Ovary (tissue), 9 donors: Measurements from ENCODE around the gene ZNF565. TPM values are rescaled to one million over a fixed set of nuclear protein-coding genes. Genes with fewer than 3 reads are reported as not detected.

ENCODE experiments used
- polyA plus RNA-seq, 2 donors: library from polyadenylated mRNA; stranded (reverse); fragments of 200-250 nt in 1 of 2; fragments of 350-450 nt in 1 of 2; fragmentation: Illumina TruSeq in 1 of 2; extraction: RNeasy Lipid Tissue Mini Kit (QIAGEN cat#74804) in 1 of 2; gene quantifications; one replicate each; pipeline ENCODE4 v1.2.3, GENCODE V29; 2013 to 2014
- small RNA-seq: library from RNA; depleted of rRNA; stranded (forward); fragments of <200 nt; gene quantifications from one replicate; pipeline ENCODE3, GENCODE V24; 2016
- total RNA-seq, 7 donors: library from RNA; depleted of rRNA in 2 of 7; stranded (reverse); fragments of >200 nt in 2 of 7; fragmentation: NEBNext Ultra II Directional in 3 of 7; extraction: Animal tissue kit (Norgen Biotek cat#: 25700) in 3 of 7; gene quantifications; one replicate each; pipeline versions ENCODE4 v1.1.0 to v1.2.4, GENCODE V29; 2016 to 2023
- donor health status: DM: no; HTN: no; CAD: no; lungs with moderate emphysema.
- donor health status: DM: no; HTN: no; CAD: no.
- donor health status: Bipolar disorder and iron deficiency.
- donor health status: DM: yes; HTN: yes; CAD: no.
- donor health status: DM: no; HTN: no; CAD: no.
- donor health status: DM: yes; HTN: yes; CAD: no.

Gene ZNF565
- total and polyA plus RNA-seq, 9 donors: 3.6 to 10.1 (median 7.5) TPM

Small RNAs within 50 kb of the gene (small RNA-seq; reads per million reads assigned to genes)
- gene RF00019: not detected

Other genes starting within 250 kb of the ZNF565 start
- gene SDHAF1, start 219.5 kb downstream of the ZNF565 start, total RNA-seq: 10 to 100 TPM; 17.0 to 78.6 (median 20.2) TPM
- 10 to 100 TPM; 11.2 to 21.6 TPM for gene SDHAF1, start 219.5 kb downstream of the ZNF565 start, polyA plus RNA-seq
- 1 to 10 TPM in 4 of 7 donors, under 1 TPM in 3; 0.43 to 2.6 (median 1.7) TPM for gene SYNE4, start 205.9 kb downstream of the ZNF565 start, total RNA-seq
- under 1 TPM; 0.37 to 0.48 TPM for gene SYNE4, start 205.9 kb downstream of the ZNF565 start, polyA plus RNA-seq
- 10 to 100 TPM; 12.7 to 25.5 (median 18.6) TPM for gene ALKBH6, start 200.5 kb downstream of the ZNF565 start, total RNA-seq
- 10 to 100 TPM; 17.7 to 18.3 TPM for gene ALKBH6, start 200.5 kb downstream of the ZNF565 start, polyA plus RNA-seq
- gene CLIP3, start 181.8 kb downstream of the ZNF565 start, total RNA-seq: 10 to 100 TPM; 16.1 to 82.5 (median 54.9) TPM
- gene CLIP3, start 181.8 kb downstream of the ZNF565 start, polyA plus RNA-seq: 10 to 100 TPM; 34.3 to 91.3 TPM
- 1 to 10 TPM; 5.3 to 7.9 (median 6.5) TPM for gene THAP8, start 160.4 kb downstream of the ZNF565 start, total RNA-seq
- 1 to 10 TPM; 1.9 to 5.9 TPM for gene THAP8, start 160.4 kb downstream of the ZNF565 start, polyA plus RNA-seq
- gene WDR62, start 159.8 kb downstream of the ZNF565 start, total RNA-seq: 1 to 10 TPM in 2 of 7 donors, under 1 TPM in 5; 0.24 to 1.0 (median 0.69) TPM
- gene WDR62, start 159.8 kb downstream of the ZNF565 start, polyA plus RNA-seq: under 1 TPM; 0.18 to 0.51 TPM
- not detected for gene OVOL3, start 103.5 kb downstream of the ZNF565 start, total RNA-seq
- not detected for gene OVOL3, start 103.5 kb downstream of the ZNF565 start, polyA plus RNA-seq
- gene POLR2I, start 99.8 kb downstream of the ZNF565 start, total RNA-seq: 10 to 100 TPM; 61.4 to 84.8 (median 70.0) TPM
- 10 to 100 TPM; 49.4 to 73.8 TPM for gene POLR2I, start 99.8 kb downstream of the ZNF565 start, polyA plus RNA-seq
- 100 to 1,000 TPM in 6 of 7 donors, 10 to 100 TPM in 1; 94.3 to 160 (median 144) TPM for gene TBCB, start 99.2 kb downstream of the ZNF565 start, total RNA-seq
- gene TBCB, start 99.2 kb downstream of the ZNF565 start, polyA plus RNA-seq: 100 to 1,000 TPM; 124 to 175 TPM
- gene CAPNS1, start 74.6 kb downstream of the ZNF565 start, total RNA-seq: 100 to 1,000 TPM in 6 of 7 donors, 10 to 100 TPM in 1; 69.4 to 571 (median 488) TPM
- gene CAPNS1, start 74.6 kb downstream of the ZNF565 start, polyA plus RNA-seq: 100 to 1,000 TPM; 424 to 783 TPM
- gene COX7A1, start 62.2 kb downstream of the ZNF565 start, total RNA-seq: 10 to 100 TPM; 39.9 to 81.4 (median 56.7) TPM
- gene COX7A1, start 62.2 kb downstream of the ZNF565 start, polyA plus RNA-seq: 10 to 100 TPM; 31.4 to 36.0 TPM
- 10 to 100 TPM; 52.0 to 73.8 (median 57.7) TPM for gene ZNF146, start 441 bp upstream of the ZNF565 start, total RNA-seq
- 10 to 100 TPM; 38.1 to 56.2 TPM for gene ZNF146, start 441 bp upstream of the ZNF565 start, polyA plus RNA-seq
- gene ZFP14, start 164.5 kb upstream of the ZNF565 start, total RNA-seq: 10 to 100 TPM in 1 of 7 donors, 1 to 10 TPM in 6; 4.7 to 10.5 (median 7.0) TPM
- gene ZFP14, start 164.5 kb upstream of the ZNF565 start, polyA plus RNA-seq: 1 to 10 TPM; 3.1 to 5.9 TPM
- gene ZFP82, start 204.0 kb upstream of the ZNF565 start, total RNA-seq: 10 to 100 TPM in 3 of 7 donors, 1 to 10 TPM in 4; 4.7 to 16.2 (median 8.3) TPM
- 1 to 10 TPM; 5.8 to 8.6 TPM for gene ZFP82, start 204.0 kb upstream of the ZNF565 start, polyA plus RNA-seq